Measurements from ENCODE around the gene UBXN2A.
"Not testable (repeated sequence)": the region's sequence is repeated elsewhere in the genome, so short reads cannot be mapped to it uniquely, and the experiment has no call there.

Gene UBXN2A

GRCh38 chr2:24026233-24026632 is 86.0 kb downstream of the UBXN2A start:
- TF ChIP-seq CTCF (IDR thresholded peaks at IDR 0.05) = no peak
- no peaks in the 10 kb centered on the region for H3K9me3 ChIP-seq
- H3K36me3 ChIP-seq = peaks cover 26% of the 10 kb centered on the region
- no peaks in the 10 kb centered on the region for H3K4me1 ChIP-seq (ENCODE audit: control insufficient read depth in 1 of 2, insufficient read depth in 1 of 2, low read depth in 1 of 2, low read length in 1 of 2)
- no peak overlapping the region for H3K4me3 ChIP-seq (ENCODE audit: low read depth in 1 of 2, low read length in 1 of 2)
- no peaks in the 10 kb centered on the region for H3K27me3 ChIP-seq
- no peak overlapping the region for H3K27ac ChIP-seq

DNA sequence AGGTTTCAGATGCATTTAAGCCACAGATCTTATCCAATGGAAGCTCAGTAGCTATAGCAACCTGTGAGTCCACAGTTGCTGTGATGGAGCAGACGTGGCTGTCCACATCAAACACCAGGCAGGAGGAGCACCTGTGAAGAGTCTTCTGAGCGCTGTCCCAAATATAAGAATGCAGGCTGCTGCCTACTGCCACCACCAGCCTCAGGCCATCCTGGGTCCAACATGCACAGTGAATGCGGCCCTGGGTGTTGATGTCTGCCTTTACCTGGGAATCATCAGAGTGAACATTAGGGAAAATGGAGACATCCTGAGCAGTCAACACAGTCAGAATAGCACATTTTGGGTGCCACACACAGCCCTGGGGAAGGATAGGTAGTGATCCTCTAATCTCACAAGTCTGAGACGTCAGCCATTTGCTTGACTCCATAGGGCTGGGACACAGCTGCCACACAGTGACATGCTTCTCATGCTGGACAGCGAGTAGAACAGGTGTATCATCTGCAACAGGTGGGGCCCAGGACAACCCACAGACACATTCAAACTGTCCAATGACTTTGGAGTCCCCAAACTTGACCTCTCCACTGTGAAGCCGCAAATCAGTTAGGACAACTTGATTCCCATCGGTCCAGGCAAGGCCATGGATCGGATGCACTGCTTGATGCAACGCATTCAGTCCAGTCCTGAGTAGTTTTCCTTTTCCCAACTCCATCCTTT is 98.7 kb downstream of the UBXN2A start:
- peaks cover 10% of the 10 kb centered on the region for H3K36me3 ChIP-seq
- no peaks in the 10 kb centered on the region for H3K4me1 ChIP-seq (ENCODE audit: control insufficient read depth in 1 of 2, insufficient read depth in 1 of 2, low read depth in 1 of 2, low read length in 1 of 2)
- no peak overlapping the region for H3K27ac ChIP-seq
- no peak overlapping the region for H3K4me3 ChIP-seq (ENCODE audit: low read depth in 1 of 2, low read length in 1 of 2)
- no peaks in the 10 kb centered on the region for H3K27me3 ChIP-seq
- no peak for TF ChIP-seq CTCF (IDR thresholded peaks at IDR 0.05)
- no peaks in the 10 kb centered on the region for H3K9me3 ChIP-seq

DNA sequence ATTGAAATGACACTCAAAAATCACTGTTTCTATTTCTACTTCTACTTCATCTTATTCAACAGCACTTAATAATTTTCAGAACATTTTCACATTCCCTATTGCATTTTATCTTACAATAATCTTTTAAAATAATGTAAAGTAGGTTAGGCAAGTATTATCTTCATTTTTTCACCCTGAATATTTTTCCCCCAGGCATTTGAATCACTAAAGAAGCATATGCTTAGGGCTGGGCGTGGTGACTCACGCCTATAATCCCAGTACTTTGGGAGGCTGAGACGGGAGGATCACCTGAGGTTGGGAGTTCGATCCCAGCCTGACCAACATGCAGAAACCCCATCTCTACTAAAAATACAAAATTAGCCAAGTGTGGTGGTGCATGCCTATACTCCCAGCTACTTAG is 100.2 kb downstream of the UBXN2A start:
- no peaks in the 10 kb centered on the region for H3K9me3 ChIP-seq
- no peaks in the 10 kb centered on the region for H3K4me1 ChIP-seq (ENCODE audit: control insufficient read depth in 1 of 2, insufficient read depth in 1 of 2, low read depth in 1 of 2, low read length in 1 of 2)
- H3K4me3 ChIP-seq (ENCODE audit: low read depth in 1 of 2, low read length in 1 of 2) = no peak overlapping the region
- H3K27me3 ChIP-seq = no peaks in the 10 kb centered on the region
- peaks cover 10% of the 10 kb centered on the region for H3K36me3 ChIP-seq
- no peak for TF ChIP-seq CTCF (IDR thresholded peaks at IDR 0.05)
- no peak overlapping the region for H3K27ac ChIP-seq

DNA sequence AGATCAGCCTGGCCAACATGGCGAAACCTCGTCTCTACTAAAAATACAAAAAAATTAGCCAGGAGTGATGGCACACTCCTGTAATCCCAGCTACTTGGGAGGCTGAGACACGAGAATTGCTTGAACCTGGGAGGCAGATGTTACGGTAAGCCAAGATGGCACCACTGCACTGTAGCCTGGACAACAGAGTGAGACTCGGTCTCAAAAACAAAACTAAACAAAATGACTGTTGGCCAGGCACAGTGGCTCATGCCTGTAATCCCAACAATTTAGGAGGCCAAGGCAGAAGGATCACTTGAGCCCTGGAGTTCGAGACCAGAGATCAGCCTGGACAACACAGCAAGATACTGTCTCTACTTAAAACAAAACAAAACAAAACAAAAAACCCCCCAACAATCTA is 102.9 kb downstream of the UBXN2A start:
- H3K9me3 ChIP-seq; H3K27ac ChIP-seq; H3K4me3 ChIP-seq (ENCODE audit: low read depth in 1 of 2, low read length in 1 of 2); H3K36me3 ChIP-seq: not testable (repeated sequence)
- Histone ChIP-seq H3K27me3 (peaks cover 20% of the 10 kb centered on the region), H3K4me1 (ENCODE audit: control insufficient read depth in 1 of 2, insufficient read depth in 1 of 2, low read depth in 1 of 2, low read length in 1 of 2) (peaks cover 12 to 15% of the 10 kb centered on the region in 2 experiments)

DNA sequence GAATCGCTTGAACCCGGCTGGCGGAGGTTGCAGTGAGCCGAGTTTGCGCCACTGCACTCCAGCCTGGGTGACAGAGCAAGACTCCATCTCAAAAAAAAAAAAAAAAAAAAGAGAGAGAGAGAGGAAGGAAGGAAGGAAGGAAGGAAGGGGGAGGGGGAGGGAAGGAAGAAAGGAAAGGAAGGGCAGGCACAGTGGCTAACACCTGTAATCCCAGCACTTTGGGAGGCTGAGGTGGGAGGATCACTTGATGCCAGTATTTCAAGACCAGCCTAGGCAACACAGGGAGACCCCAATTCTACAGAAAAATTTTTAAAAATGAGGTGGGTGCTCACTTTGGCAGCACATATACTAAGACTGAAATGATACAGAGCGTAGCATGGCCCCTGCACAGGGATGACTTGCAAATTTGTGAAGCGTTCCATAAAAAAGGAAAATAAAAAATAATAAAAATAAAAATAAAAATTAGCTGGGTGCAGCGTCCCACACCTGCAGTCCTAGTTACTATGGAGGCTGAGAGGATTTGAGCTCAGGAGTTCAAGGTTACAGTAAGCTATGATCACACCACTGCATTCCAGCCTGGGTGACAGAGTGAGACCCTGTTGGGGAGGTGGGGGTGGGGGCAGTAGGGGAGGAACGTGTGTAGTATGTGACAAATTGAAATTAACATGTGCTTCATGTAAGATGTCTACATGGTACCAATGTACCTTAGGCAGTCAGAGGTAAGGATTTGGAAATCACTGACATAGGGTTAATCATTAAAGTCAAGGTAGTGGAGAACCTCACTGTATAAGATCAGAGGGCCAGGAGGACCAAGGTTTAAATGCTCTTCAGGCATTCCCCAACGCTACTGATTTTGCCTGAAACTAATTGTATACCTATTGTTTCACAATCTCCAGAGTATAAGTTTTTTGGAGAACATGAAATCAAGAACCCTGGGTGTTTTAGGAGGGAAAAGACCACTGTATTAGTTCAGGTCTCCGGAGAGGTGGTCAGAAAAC is 105.5 kb downstream of the UBXN2A start:
- peaks cover 29 to 31% of the 10 kb centered on the region in 2 experiments for H3K4me1 ChIP-seq (ENCODE audit: control insufficient read depth in 1 of 2, insufficient read depth in 1 of 2, low read depth in 1 of 2, low read length in 1 of 2)
- H3K9me3 ChIP-seq = no peaks in the 10 kb centered on the region
- H3K27me3 ChIP-seq = peaks cover 46% of the 10 kb centered on the region
- H3K27ac ChIP-seq = no peak overlapping the region
- H3K36me3 ChIP-seq = no peaks in the 10 kb centered on the region
- TF ChIP-seq CTCF (IDR thresholded peaks at IDR 0.05) = no peak
- H3K4me3 ChIP-seq (ENCODE audit: low read depth in 1 of 2, low read length in 1 of 2) = no peak overlapping the region

DNA sequence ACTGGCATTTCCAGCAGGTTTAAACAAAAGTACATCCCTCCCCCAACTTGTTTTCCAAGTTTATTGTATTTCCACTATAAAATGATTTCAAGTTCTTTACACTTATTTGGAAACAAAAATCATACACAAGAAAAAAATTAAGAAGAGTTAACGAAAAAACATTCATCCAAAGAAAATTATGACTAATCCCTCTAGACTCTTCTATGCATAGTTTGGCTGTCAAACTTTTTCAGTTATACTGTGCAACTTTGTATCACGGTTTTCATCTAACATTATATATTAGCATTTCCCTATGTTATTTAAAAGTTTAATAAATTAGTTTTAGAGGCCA is 106.3 kb downstream of the UBXN2A start:
- peaks cover 54% of the 10 kb centered on the region for H3K27me3 ChIP-seq

More for the DNA sequence above, 106.3 kb downstream of the UBXN2A start:
- Histone ChIP-seq H3K27ac (no peak overlapping the region), H3K36me3 (no peaks in the 10 kb centered on the region), H3K4me1 (ENCODE audit: control insufficient read depth in 1 of 2, insufficient read depth in 1 of 2, low read depth in 1 of 2, low read length in 1 of 2) (peaks cover 29 to 31% of the 10 kb centered on the region in 2 experiments), H3K9me3 (no peaks in the 10 kb centered on the region), H3K4me3 (ENCODE audit: low read depth in 1 of 2, low read length in 1 of 2) (peak overlapping the region; percentile 62)
- no peak for TF ChIP-seq CTCF (IDR thresholded peaks at IDR 0.05)
